ENCODE results near the gene LRRC37B.
"Not testable (repeated sequence)": the region's sequence is repeated elsewhere in the genome, so short reads cannot be mapped to it uniquely, and the experiment has no call there.

LRRC37B gene

DNA sequence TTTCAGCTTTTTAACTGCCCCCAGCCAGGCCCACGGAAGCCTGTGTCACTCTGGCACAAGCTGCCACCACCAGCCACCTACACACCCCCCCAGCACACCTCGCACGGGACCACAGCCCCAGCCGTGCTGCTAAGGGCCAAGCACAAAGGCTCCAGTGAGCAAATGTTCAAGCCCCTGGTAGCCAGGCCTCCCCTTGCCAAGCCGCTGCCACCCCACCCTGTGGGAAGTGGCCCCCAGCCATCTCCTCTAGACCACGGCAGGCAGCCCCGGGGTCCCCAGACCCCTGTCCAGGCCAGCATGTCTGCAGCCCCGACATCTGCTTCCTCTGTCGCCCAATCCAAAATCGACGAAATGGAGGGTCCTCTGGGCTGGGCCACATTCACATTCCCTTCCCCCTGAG, 35.1 kb downstream of the LRRC37B start:
- not testable (repeated sequence) for DNase-seq

DNA sequence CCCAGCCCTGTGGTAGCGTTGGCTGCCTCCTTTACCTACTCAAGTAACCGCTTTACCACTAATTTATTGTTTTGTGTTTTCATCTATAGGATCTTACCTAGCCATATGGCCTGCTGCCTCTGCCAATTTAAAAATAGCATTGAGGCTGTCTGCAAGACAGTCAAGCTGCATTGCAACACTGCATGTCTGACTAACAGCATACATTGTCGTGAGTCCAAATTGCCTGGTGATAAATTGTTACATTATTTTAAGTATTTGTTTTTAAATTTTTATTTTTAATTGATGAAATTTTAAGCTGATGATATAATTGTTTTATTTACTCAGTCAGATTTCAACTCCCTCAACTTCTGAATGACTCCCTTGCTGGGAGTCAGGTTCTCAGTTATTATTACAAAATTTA, 38.4 kb downstream of the LRRC37B start:
- DNase-seq, result not testable (repeated sequence)

- not testable (repeated sequence) for DNase-seq
These were observed 40.5 kb downstream of the LRRC37B start for GRCh38 chr17:32047663-32048062.

DNA sequence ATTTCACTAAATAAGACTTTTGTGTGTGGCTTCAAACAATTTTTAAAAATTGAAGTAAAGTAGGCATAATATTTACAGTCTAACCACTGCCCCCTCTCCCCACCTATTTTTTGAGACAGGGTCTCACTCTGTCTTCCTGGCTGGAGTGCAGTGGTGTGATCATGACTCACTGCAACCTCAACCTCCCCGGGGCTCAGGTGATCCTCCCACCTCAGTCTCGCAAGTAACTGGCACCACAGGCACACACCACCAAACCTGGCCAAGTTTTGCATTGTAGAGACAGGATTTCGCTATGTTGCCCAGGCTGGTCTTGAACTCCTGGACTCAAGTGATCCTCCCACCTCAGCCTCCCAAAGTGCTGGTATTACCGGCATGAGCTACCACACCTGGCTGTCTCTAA, 47.8 kb downstream of the LRRC37B start:
- not testable (repeated sequence) for DNase-seq

DNA sequence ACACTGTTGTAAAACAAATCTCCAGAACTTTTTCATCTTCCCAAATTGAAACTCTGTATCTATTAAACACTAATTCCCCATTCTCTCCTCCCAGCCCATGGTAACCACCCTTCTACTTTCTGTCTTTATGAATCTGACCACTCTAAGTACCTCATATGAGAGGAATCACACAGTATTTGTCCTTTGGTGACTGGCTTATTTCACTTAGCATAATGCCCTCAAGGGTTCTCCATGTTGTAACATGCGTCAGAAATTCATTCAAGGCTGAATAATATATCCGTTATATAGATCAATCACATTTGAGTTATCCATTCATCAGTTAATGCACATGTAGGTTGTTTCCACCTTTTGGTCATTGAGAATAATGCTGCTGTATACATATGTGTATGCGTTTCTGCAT, 48.2 kb downstream of the LRRC37B start:
- DNase-seq, result not testable (repeated sequence)

GRCh38 chr17:32056500-32056899, 49.3 kb downstream of the LRRC37B start:
- DNase-seq, result not testable (repeated sequence)

- not testable (repeated sequence) for DNase-seq
These were observed 50.4 kb downstream of the LRRC37B start for GRCh38 chr17:32057460-32058105.

DNA sequence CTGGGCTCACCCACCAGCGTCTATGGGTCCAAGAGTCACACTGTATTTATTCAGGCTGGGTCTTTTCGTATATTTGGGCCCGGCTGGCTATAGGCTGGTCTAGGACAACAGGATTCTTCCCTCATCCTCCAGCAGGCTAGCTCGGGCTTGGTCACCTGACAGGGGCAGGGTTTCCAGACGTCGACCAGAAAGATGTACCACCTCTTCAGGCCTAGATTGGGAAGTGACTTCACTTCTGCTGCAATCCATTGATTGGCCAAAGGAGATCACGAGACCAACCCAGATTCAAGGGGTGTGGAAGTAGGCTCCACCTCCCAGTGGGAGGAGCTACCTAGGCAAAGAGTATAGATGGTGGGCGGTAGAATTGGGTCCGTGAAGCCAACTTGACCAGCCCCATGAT, 53.5 kb downstream of the LRRC37B start:
- DNase-seq, result not testable (repeated sequence)

- DNase-seq, result not testable (repeated sequence)
These were observed 54.7 kb downstream of the LRRC37B start for GRCh38 chr17:32061840-32062239.

DNA sequence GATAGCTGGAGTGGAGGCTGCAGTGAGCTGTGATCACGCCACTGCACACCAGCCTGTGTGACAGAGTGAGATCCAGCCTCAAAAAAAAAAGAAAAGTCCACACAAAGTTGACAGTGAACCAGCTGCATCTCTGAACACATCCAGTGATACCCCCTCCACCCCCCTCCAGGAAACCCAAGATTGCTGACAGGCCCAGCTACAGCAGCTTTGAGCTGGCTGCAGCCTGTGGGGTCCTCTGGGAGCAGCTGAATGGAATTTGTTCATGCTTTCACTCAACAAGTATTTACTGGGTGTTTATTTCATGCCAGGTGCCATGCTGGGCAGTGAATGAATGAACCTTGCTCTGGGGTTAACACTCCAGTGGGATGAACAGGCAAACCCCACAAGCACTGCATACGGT, 56.9 kb downstream of the LRRC37B start:
- DNase-seq, result not testable (repeated sequence)

- DNase-seq, result not testable (repeated sequence)
These were observed 59.0 kb downstream of the LRRC37B start for GRCh38 chr17:32066123-32066680.

GRCh38 chr17:32066863-32067642, 59.9 kb downstream of the LRRC37B start:
- DNase-seq, result not testable (repeated sequence)

DNA sequence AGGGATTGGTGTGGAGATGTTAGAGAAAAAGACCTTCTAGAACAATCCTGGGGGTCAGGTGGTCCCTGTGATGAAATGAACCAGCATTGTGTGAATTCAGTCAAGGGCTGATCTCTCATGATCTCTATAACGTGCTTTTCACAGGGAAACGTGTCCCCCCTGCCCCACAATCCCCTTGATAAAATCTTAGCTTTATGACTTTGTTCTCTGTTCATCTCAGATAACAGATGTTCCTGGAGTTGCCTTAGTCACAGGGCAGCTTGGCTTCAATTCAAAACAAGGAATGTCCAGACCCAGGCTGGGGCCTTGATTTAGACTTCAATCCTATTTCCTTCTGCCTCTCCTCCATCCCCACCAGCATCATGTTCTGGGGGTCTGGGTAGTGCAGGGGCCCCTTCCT, 61.9 kb downstream of the LRRC37B start:
- not testable (repeated sequence) for DNase-seq

GRCh38 chr17:32071961-32072360, 64.8 kb downstream of the LRRC37B start:
- DNase-seq, result not testable (repeated sequence)

DNA sequence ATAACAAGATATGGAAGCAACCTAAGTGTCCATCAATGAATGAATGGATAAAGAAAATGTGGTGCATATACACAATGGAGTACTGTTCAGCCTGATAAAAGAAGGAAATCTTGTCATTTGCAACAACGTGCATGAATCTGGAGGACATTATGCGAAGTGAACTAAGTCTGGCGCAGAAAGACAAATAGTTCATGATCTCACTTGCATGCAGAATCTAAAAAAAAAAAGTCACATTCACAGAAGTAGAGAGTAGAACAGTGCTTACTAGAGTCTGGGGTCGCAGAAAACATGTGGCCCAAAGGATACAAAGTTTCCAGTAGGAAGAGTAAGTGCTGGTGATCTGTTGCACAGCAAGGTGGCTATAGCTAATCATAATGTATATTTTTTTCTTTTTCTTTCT, 65.9 kb downstream of the LRRC37B start:
- not testable (repeated sequence) for DNase-seq

DNA sequence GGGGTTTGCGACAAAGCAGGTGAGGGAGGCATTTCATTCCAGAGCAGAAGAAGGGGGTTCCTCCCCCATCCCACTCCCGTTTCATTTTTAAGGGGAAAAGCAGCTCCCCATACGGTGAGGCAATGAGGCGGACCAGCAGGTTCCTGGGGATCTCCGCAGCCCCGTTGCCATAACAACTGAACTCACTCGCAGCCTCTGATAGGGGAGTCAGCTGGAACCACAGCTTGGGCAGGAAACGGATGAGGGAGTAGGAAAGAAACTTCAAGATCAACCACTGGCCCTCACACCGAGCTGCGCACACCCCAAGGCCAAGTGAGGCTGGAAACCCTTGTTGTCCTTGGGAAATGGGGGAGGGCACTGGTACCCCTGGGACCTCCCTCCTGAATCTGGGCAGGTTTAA, 72.6 kb downstream of the LRRC37B start:
- DNase-seq, result peak; percentile 64

DNA sequence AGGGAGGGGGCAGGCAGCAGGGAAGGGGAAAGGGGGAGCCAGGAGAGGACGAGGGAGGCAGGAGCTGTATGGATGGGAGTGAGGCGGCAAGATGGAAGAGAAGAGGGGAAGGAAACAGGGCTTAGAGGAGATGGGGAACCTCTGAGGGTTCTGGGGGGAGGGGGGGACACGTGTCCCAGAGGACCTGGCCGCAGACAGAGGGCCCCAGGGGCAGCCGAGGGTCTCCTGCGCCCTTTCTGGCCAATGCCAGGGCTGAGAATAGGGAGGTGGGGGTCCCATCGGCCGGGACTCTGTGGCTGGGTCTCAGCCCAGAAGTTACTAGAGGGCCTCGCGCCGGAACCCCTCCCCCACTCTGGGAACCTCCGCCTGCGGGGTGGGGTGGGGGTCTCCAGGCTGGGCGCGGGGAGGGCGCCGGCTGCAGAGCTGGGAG, 76.4 kb downstream of the LRRC37B start:
- peak; percentile 33 for DNase-seq

GRCh38 chr17:32084003-32084941, 77.1 kb downstream of the LRRC37B start:
- peak; percentile 85 for DNase-seq

DNA sequence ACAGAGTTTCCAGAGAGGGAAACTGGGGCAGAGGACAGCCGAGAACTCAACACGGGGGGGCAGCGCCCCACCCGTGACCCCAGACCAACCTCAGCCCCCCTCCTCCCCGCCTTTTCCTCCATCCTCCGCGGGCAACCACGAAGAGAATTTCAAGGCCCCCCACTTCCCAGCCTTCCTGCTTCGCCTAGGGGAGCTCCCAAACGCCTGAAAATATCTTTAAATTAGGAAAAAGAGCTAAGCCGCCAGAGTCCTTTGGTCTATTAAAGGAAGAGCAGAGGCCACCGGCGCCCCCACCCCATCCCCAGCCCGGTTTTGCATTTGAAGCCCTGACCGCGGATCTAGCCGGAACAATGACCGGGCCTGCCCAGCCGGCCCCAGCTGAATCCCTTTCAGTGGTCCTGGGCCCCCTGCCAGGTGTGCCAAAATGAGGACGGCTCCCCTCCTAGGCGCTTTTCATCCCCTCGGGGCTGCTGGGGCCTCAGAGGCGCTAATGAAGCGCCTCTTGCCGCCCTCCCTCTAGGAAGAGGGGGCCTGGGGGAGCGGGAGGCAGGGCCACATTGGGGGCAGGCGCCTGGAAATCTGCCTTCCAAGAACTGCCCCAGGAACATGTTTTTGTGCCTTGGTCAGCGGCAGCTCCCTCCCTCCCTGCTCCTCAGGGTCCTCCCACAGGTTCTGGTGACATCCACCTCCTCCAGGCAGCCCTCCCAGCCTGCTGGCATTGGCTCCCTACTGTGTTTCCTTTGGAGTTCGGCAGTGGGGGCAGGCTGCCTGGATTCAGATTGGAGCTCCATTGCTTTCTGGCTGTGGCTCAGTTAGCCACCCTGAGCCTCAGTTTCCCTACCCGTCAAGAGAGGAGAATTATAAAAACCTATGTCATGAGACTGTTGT, 78.0 kb downstream of the LRRC37B start:
- not testable (repeated sequence) for DNase-seq

DNA sequence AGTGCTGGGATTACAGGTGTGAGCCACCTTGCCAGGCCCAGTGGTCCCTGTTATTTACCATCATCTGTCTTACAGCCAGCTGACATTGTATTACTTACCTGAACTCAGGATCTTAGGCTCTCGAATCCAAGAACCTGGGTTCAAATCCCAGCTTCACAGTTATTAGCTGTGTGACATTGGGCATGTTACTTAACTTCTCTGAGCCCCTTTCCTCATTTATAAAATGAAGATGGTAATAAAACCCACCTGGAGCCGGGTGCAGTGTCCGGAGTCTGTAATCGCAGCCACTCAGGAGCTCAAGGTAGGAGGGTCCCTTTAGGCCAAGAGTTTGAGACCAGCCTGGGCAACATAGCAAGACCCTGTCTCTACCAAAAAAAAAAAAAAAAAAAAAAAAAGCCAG, 79.7 kb downstream of the LRRC37B start:
- DNase-seq, result not testable (repeated sequence)

DNA sequence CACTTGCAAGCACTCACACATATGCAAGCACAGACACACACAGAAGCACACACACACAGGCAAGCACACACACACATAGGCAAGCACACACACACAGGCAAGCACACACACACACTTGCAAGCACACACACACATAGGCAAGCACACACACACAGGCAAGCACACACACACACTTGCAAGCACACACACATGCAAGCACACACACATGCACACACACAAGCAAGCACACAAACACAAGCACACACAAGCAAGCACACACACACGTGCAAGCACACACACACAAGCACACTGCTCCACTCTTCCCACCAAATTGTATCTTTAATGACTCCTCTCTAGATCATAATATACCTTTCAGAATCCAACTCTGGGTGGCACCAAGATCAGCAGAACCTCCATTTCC, 84.9 kb downstream of the LRRC37B start:
- not testable (repeated sequence) for DNase-seq

DNA sequence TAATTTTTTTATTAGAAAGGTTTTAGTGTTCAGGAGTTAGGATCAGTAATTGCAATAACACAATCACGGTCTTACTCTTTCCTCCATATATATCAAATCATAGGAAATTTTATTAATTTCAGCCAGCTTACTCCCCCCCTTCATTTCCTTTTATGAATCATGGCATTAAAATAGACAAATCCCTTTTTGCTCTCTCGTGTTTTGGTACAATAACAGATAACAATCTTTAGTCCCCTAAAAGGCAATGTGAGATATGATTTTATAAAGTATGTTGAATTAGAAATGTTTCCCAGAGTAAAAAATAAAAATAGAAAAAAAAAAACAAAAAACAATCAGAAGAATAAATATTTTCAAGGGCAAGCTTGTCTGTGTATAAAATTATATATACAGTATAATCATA, 92.5 kb downstream of the LRRC37B start:
- no peak for DNase-seq
